T-helper 1 cell treated with Interleukin-12 subunit alpha and Interleukin-12 subunit beta and Interleukin-4 antibody, amounts not matched to agents 30 μg/mL and 1 μg/mL, for 36 hours (primary cell): ENCODE measurements around the gene TCEAL9.
"Not testable (repeated sequence)": the region's sequence is repeated elsewhere in the genome, so short reads cannot be mapped to it uniquely, and the experiment has no call there.

Experiments used
- H3K27ac Mint-ChIP-seq: one replicate; pipeline ENCODE4 v1.8.0; 2021; ENCODE audit warnings: mild to moderate bottlenecking, mixed read lengths
- H3K27me3 Mint-ChIP-seq: one replicate; pipeline ENCODE4 v1.8.0; 2021; ENCODE audit warnings: low read depth, mixed read lengths
- H3K36me3 Mint-ChIP-seq: one replicate; pipeline ENCODE4 v1.8.0; 2021; ENCODE audit warnings: low read depth, mixed read lengths
- H3K4me1 Mint-ChIP-seq: one replicate; pipeline ENCODE4 v1.8.0; 2021; ENCODE audit warnings: low read depth, mixed read lengths
- H3K4me3 Mint-ChIP-seq: one replicate; pipeline ENCODE4 v1.8.0; 2021; ENCODE audit warnings: mild to moderate bottlenecking, moderate library complexity, mixed read lengths
- H3K9me3 Mint-ChIP-seq: one replicate; pipeline ENCODE4 v1.8.0; 2021; ENCODE audit warnings: mixed read lengths

TCEAL9 gene

DNA sequence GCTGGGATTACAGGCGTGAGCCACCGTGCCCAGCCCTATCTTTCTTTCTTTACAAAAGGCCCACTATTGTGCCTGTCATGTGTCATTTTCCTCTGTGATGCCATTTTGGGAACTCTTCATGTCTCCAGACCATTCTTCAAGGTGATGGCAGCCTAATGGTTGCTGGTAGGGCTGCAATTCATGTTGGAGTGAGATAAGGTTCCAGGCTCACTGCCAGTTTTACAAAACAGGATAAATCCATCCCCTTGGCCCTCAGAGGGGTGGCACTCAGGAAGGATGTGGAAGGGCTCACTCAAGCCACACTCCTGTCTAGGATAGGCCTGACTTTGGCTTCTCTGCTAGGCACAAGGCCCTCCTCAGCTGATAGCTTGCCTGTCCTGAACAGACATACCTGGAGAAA is 3.8 kb downstream of the TCEAL9 start:
- H3K9me3 Mint-ChIP-seq = no peaks in the 10 kb centered on the region
- no peaks in the 10 kb centered on the region for H3K36me3 Mint-ChIP-seq
- no peak overlapping the region for H3K4me3 Mint-ChIP-seq
- H3K27me3 Mint-ChIP-seq = peaks cover 13% of the 10 kb centered on the region
- peaks cover 2% of the 10 kb centered on the region for H3K4me1 Mint-ChIP-seq
- no peak overlapping the region for H3K27ac Mint-ChIP-seq

DNA sequence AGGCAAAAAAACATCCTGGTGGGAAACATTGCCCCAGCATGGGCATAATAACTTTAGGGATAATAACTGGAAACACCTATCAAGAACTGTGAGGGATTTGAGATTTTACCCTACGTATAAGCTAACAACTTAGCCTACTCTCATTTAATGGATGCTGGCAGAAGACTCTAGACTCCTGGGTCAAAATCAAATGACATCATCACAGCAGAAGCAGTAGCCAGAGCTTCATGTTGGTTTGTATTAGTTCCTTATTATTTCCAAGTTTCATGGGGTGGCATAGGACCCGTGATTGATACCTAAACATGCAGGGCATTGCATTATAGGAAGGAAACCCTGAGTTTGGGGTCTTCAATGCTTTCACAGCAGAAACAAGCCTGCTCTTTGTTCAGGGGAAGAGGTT is 4.6 kb downstream of the TCEAL9 start:
- Mint-ChIP-seq H3K36me3 (no peaks in the 10 kb centered on the region), H3K4me1 (peaks cover 2% of the 10 kb centered on the region), H3K27ac (no peak overlapping the region), H3K9me3 (no peaks in the 10 kb centered on the region), H3K4me3 (no peak overlapping the region), H3K27me3 (peaks cover 9% of the 10 kb centered on the region)

DNA sequence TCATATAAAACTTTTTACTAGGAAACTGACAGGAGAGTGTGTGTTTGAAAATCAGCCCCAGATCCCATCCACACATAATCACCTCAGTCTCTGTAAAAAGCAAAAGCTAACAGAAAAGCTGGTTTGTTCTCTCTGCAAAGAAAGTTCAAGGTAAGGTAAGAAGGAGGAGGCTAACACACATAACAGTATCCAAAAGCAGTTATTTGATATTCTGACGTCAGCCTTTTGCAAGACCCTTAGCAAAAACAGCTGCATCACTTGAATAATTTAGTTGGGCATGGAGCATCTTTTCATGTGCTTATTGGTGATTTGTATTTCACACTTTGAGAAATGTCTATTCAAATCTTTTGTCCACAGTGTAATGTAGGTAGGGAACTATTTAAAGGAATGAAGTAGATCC is 5.5 kb downstream of the TCEAL9 start:
- Mint-ChIP-seq H3K4me3 (no peak overlapping the region), H3K27ac (no peak overlapping the region), H3K4me1 (no peaks in the 10 kb centered on the region), H3K36me3 (no peaks in the 10 kb centered on the region), H3K9me3 (no peaks in the 10 kb centered on the region), H3K27me3 (peaks cover 9% of the 10 kb centered on the region)

DNA sequence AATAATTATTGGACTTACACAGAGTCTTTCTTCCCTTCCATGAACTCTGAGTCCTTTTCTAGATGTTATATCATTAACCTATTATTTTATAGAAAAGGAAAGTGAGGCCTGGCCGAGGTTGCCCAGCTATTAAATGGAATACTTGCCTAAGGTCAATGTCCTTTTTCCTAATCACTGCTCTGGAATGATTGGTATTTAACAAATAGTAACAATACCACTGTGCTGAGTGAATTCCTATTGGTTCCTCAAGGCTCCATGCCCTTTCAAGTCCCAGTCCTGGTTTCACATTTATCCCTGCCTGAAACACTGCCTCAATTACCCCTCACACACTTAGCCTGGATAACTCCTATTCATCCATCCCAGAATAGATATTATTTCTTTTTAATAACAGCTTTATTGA is 6.2 kb downstream of the TCEAL9 start:
- Mint-ChIP-seq H3K27me3 (peaks cover 8% of the 10 kb centered on the region), H3K9me3 (no peaks in the 10 kb centered on the region), H3K27ac (no peak overlapping the region), H3K36me3 (no peaks in the 10 kb centered on the region), H3K4me3 (no peak overlapping the region), H3K4me1 (no peaks in the 10 kb centered on the region)

DNA sequence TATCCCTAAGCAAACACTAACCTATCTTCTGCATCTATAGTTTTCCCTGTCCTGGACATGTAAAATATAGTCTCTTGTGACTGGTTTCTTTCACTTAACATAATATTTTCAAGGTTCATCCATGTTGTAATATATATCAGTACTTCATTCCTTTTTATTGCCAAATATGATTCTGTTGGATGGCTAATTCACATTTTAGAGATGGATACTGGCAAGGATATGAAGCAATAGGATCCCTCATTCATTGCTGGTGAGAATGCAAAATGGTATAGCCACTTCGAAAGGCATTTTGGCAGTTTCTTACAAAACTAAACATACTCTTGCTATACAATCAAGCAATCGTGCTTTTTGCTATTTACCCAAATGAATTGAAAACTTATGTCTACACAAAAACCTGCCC is 6.7 kb downstream of the TCEAL9 start:
- no peak overlapping the region for H3K27ac Mint-ChIP-seq
- H3K9me3 Mint-ChIP-seq = no peaks in the 10 kb centered on the region
- no peaks in the 10 kb centered on the region for H3K36me3 Mint-ChIP-seq
- no peak overlapping the region for H3K4me3 Mint-ChIP-seq
- H3K4me1 Mint-ChIP-seq = no peaks in the 10 kb centered on the region
- H3K27me3 Mint-ChIP-seq = peaks cover 5% of the 10 kb centered on the region

DNA sequence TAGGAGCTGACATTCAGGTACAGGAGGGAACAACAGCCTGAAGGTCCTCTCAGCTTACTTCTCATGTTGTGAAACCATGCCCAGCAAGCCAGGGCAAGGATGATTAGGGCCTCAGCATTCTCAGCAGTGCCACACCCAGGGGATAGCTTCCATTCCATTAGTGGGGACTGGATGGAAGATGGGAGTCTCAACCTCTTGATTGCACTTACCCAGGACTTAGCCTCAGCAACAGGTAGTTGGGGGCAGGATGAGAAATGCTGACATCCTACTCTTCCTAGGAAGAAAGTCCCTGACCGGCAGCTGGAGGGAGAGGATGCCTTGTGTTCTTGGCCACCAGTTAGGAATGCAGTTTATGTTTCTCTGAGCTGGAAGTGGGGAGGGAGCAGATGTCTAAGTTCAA is 11.2 kb downstream of the TCEAL9 start:
- H3K36me3 Mint-ChIP-seq = no peaks in the 10 kb centered on the region
- H3K27me3 Mint-ChIP-seq = peaks cover 5% of the 10 kb centered on the region
- H3K27ac Mint-ChIP-seq = no peak overlapping the region
- H3K4me3 Mint-ChIP-seq = no peak overlapping the region
- no peaks in the 10 kb centered on the region for H3K4me1 Mint-ChIP-seq
- H3K9me3 Mint-ChIP-seq = no peaks in the 10 kb centered on the region

DNA sequence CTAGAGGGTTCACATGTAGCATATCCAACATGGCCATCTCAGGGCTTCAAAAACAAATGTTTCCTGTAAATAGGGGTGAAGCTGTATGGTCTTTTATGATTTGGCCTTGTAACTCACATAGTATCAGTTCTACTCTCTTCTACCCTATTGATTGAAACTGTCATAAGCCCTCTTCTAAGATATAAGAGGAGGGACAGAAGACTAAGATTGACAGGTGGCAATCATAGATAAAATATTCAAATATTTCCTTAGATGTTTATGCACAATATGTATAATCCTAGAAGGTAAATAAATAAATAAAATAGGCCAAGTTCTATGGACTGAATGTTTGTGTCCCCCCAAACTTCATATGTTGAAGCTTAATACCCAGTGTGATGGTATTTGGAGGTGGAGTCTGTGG is 13.2 kb downstream of the TCEAL9 start:
- no peaks in the 10 kb centered on the region for H3K36me3 Mint-ChIP-seq
- H3K27me3 Mint-ChIP-seq = peaks cover 5% of the 10 kb centered on the region
- no peaks in the 10 kb centered on the region for H3K9me3 Mint-ChIP-seq
- H3K4me1 Mint-ChIP-seq = no peaks in the 10 kb centered on the region
- H3K27ac Mint-ChIP-seq = no peak overlapping the region
- H3K4me3 Mint-ChIP-seq = no peak overlapping the region

DNA sequence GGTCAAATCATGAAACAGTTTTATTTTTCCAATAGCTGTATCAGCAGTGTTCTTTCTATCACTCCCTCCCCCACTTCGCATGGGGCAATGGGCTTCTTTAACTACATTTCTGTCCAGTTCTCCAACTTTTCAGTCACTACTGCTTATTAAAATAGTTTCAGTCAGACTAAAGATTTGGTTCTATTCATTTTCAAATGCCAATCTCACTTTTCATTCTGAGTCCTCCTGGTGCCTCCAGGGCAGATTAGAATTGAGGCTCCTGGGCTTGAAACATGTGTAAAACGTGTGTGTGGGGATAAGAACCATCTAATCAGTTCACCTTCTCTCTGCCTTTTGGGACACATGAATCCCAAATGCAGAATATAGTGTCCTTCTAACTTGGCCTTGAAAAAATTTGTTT is 16.6 kb downstream of the TCEAL9 start:
- Mint-ChIP-seq H3K27ac (no peak overlapping the region), H3K36me3 (no peaks in the 10 kb centered on the region), H3K27me3 (peaks cover 3% of the 10 kb centered on the region), H3K9me3 (no peaks in the 10 kb centered on the region), H3K4me1 (peaks cover 7% of the 10 kb centered on the region), H3K4me3 (no peak overlapping the region)

DNA sequence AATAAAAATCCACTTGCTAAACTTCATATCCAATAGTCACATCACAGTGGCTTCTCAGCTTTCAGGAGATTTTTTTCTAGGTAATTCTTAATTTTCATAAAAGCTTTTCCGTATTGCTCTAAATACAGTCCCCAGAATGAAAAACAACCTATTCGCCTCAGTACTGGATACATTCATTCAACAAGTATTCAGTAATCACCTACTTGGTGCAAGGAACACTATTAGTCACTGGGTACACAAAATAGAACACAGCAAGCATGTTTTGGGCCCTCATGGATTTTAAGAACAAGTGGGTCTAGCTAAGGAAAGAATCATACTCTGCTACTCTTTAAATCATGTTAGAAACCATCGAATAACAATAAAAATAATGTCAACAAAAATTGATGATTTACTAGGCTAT is 17.3 kb downstream of the TCEAL9 start:
- no peak overlapping the region for H3K27ac Mint-ChIP-seq
- peaks cover 7% of the 10 kb centered on the region for H3K4me1 Mint-ChIP-seq
- H3K4me3 Mint-ChIP-seq = no peak overlapping the region
- H3K9me3 Mint-ChIP-seq = no peaks in the 10 kb centered on the region
- H3K36me3 Mint-ChIP-seq = no peaks in the 10 kb centered on the region
- peaks cover 3% of the 10 kb centered on the region for H3K27me3 Mint-ChIP-seq

DNA sequence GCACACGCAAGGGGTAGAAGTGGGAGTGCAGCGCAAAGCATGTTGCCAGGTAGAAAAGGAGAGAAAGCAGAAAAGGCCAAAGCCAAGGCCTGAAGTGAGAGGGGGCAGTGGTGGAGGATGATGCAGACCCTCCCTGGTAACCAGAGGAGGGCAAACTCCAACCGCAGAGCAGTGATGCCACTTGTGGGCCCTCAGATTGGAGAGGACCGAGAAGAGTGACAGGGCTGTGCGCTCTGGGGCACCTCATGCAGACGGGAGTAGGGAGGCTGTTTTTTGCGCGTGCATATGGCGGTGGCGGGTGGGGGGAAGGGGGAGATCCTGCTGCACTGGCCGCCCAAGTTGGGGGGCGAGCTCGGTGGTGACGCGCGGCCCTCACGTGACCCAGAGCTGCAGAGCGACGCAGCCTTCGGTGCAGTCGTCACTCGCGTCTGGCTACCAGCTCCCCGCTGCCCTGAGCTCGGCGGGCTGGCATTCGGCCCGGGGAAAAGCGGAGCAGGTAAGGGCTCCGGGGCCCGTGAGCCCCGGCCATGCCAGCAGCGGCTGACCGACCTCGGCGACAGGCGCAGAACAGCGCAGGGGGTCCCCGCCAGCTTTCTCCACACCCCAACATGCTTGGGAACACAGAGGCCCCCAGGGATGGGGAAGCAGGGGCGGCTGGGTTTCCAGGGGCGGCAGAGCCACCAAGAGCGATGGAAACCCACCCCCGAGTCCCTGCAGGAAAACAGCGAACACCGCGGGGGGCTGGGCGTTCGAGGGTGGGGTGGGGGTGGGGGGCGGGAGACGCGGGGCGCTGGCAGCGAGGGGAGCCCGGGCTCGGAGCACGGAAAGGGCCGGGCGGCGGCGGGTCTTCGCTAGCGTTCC is 20.0 kb downstream of the TCEAL9 start, which contains the start of gene BEX3:
Gene BEX3 (plus strand): TSS at position 421 of the 861 bp plus-strand sequence. CDS start 984 bp downstream, outside the sequence.
- Mint-ChIP-seq H3K36me3 (no peaks in the 10 kb centered on the region), H3K4me3 (peak within 1 kb of the TSS; percentile 69), H3K9me3 (no peaks in the 10 kb centered on the region), H3K27ac (peak within 1 kb of the TSS; percentile 45), H3K4me1 (peaks cover 7% of the 10 kb centered on the region), H3K27me3 (peaks cover 3% of the 10 kb centered on the region)

DNA sequence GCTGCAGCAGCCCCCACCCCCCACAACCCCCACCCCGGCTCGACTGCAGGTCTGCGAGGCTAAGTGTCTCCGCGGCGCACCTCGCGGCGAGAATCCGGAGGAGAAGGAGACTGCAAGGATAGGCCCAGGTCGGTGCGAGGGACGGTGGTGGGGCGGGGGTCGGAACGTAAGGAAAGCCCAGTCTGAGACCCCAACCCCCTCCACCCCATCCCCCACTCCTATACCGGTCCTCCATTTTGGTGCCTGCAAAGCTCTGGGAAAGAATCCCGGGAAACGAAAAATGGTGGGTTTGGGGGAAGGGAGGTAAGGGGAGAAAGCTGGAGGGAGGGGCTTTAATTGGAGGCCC is 20.6 kb downstream of the TCEAL9 start:
- Mint-ChIP-seq H3K9me3 (no peaks in the 10 kb centered on the region), H3K4me3 (peak overlapping the region; percentile 65), H3K36me3 (no peaks in the 10 kb centered on the region), H3K4me1 (peaks cover 7% of the 10 kb centered on the region), H3K27ac (no peak overlapping the region), H3K27me3 (peaks cover 3% of the 10 kb centered on the region)

DNA sequence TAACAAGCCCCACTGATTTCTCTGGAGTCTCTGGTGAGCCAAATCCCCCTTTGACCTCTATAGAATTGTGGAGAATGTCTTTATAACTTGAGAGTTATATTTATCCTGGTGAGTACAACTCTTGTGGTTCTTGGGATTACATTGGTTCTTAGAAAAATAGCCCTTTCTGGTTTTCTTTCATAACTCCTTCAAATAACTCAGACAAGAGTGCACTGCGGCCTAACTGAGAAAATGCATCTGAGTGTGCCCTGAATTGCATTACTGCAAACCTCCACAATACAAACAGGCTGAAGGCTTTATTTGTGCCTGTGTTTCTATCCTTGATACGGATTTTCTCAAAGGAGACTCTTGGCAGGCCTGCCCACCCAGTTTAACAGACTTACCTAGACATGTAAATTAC is 22.7 kb downstream of the TCEAL9 start:
- H3K9me3 Mint-ChIP-seq = no peaks in the 10 kb centered on the region
- H3K27ac Mint-ChIP-seq = no peak overlapping the region
- no peak overlapping the region for H3K4me3 Mint-ChIP-seq
- no peaks in the 10 kb centered on the region for H3K36me3 Mint-ChIP-seq
- peaks cover 3% of the 10 kb centered on the region for H3K27me3 Mint-ChIP-seq
- peaks cover 7% of the 10 kb centered on the region for H3K4me1 Mint-ChIP-seq

DNA sequence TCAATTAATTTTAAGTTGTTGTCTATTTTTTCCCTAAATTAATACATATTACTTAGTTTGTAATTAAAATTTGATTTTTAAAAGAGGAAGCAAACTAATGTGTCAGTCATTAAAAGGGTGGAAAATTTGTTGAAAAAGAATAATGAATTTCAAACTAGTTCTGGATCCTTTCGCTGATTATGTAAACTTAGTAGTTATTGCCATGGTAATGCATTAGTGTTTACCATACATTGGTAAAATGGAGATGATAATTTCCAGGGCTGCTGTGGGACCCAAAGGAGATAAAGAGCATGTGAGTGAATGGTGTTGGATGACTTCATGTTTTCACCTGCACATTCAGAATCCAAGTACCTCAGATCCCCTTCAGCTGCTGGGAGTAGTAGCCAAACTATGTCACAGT is 26.6 kb downstream of the TCEAL9 start:
- Mint-ChIP-seq H3K4me3 (no peak overlapping the region), H3K27ac (no peak overlapping the region), H3K4me1 (no peaks in the 10 kb centered on the region), H3K27me3 (no peaks in the 10 kb centered on the region), H3K36me3 (no peaks in the 10 kb centered on the region), H3K9me3 (no peaks in the 10 kb centered on the region)

DNA sequence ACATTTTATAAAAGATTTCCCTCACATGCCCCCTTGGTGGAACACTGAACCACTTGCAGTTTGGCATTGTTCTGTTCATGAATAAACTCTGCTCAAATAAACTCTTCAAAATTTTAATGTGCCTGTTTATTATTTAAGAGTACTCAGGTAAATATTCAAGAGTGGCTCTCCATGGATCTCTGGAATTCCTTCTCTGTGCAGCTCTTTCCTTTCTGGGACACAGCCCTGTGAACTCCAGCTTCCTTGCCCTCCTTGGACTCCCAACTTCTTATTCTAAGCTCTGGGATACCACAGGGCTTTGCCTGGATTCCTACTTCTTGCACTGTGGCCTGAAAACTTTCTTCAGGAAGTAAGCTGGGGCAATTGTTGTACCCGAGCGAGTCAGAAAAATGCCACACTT is 28.4 kb downstream of the TCEAL9 start:
- Mint-ChIP-seq H3K27me3 (peaks cover 4% of the 10 kb centered on the region), H3K27ac (no peak overlapping the region), H3K4me1 (no peaks in the 10 kb centered on the region), H3K4me3 (no peak overlapping the region), H3K9me3 (no peaks in the 10 kb centered on the region), H3K36me3 (no peaks in the 10 kb centered on the region)

DNA sequence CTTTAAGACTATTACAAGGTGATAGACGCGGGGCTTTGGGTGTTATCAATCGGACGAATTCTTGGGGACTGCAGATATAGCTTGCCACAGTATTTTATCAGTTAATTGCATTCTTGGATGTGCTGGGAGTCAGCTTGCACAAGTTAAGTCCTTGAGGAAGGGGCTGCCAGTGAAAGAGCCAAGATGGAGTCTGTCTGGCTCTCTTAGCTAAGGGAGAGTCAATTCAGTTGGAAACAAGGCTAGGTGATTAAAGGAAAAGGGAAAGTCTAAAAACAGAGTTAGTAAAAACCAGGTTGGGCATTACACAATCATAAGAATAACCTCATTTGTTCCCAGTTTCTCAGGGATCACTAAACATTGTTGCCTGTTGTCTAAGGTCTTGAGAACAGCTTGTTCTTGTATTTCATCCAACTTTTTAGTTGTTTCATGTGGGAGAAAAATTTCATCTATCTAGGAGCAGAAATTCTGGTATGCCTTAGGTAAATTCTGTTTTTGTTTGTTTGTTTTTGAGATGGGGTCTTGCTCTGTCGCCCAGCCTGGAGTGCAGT is 29.1 kb downstream of the TCEAL9 start:
- not testable (repeated sequence) for H3K27ac Mint-ChIP-seq, H3K4me3 Mint-ChIP-seq, H3K4me1 Mint-ChIP-seq, H3K36me3 Mint-ChIP-seq, H3K9me3 Mint-ChIP-seq
- peaks cover 11% of the 10 kb centered on the region for H3K27me3 Mint-ChIP-seq
